GM21447 (cell line): Measurements from ENCODE around the gene NEGR1.

Source experiments
- ATAC-seq: cut with Tn5 transposase; IDR thresholded peaks from one replicate; pipeline ENCODE4 v1.9.1; 2021; ENCODE audit not compliant: unreplicated experiment

Gene NEGR1

GRCh38 chr1:71649608-71650007 lies 632.7 kb downstream of the NEGR1 start:
- ATAC-seq: no peak

- ATAC-seq: no peak
These were observed 634.6 kb downstream of the NEGR1 start for GRCh38 chr1:71647513-71648300.

GRCh38 chr1:71645015-71645414 lies 637.3 kb downstream of the NEGR1 start:
- ATAC-seq: no peak

GRCh38 chr1:71641903-71642302 lies 640.4 kb downstream of the NEGR1 start:
- ATAC-seq: no peak

- no peak for ATAC-seq
These were observed 641.3 kb downstream of the NEGR1 start for GRCh38 chr1:71640998-71641397.

GRCh38 chr1:71640116-71640515 lies 642.2 kb downstream of the NEGR1 start:
- no peak for ATAC-seq

- no peak for ATAC-seq
These were observed 644.1 kb downstream of the NEGR1 start for GRCh38 chr1:71638081-71638766.

- no peak for ATAC-seq
These were observed 646.8 kb downstream of the NEGR1 start for GRCh38 chr1:71635568-71635967.

- no peak for ATAC-seq
These were observed 648.2 kb downstream of the NEGR1 start for GRCh38 chr1:71634159-71634558.

GRCh38 chr1:71630073-71630472 lies 652.3 kb downstream of the NEGR1 start:
- no peak for ATAC-seq

GRCh38 chr1:71625004-71625403 lies 657.3 kb downstream of the NEGR1 start:
- no peak for ATAC-seq

GRCh38 chr1:71623888-71624287 lies 658.5 kb downstream of the NEGR1 start:
- ATAC-seq: no peak

- no peak for ATAC-seq
These were observed 660.6 kb downstream of the NEGR1 start for GRCh38 chr1:71621785-71622184.

GRCh38 chr1:71618766-71619530 lies 663.4 kb downstream of the NEGR1 start:
- ATAC-seq: no peak

GRCh38 chr1:71618191-71618590 lies 664.1 kb downstream of the NEGR1 start:
- no peak for ATAC-seq

GRCh38 chr1:71610476-71610875 lies 671.9 kb downstream of the NEGR1 start:
- no peak for ATAC-seq

GRCh38 chr1:71603044-71603776 lies 679.1 kb downstream of the NEGR1 start:
- ATAC-seq: no peak

- no peak for ATAC-seq
These were observed 682.3 kb downstream of the NEGR1 start for GRCh38 chr1:71600023-71600422.

- ATAC-seq: no peak
These were observed 683.0 kb downstream of the NEGR1 start for GRCh38 chr1:71599306-71599705.

- no peak for ATAC-seq
These were observed 688.8 kb downstream of the NEGR1 start for GRCh38 chr1:71593523-71593922.

GRCh38 chr1:71592646-71593274 lies 689.6 kb downstream of the NEGR1 start:
- ATAC-seq: no peak
